D721Med (cell line): ENCODE data around the gene PRIM2.
"Not testable (repeated sequence)": the region's sequence is repeated elsewhere in the genome, so short reads cannot be mapped to it uniquely, and the experiment has no call there.

Experiments used
- DNase-seq: peaks from one replicate; pipeline ENCODE4 v3.0.0; 2011; ENCODE audit warnings: low spot score; ENCODE audit not compliant: insufficient read length
- FAIRE-seq: peaks from 2 replicates; lab custom pipeline; 2011; peaks lifted over from hg19 to GRCh38; lab: Jason Lieb, UNC
- CTCF ChIP-seq: IDR thresholded peaks from 2 replicates; pipeline ENCODE4 v1.5.1; 2012; ENCODE audit warnings: mild to moderate bottlenecking, control low read depth; ENCODE audit not compliant: insufficient read depth; ENCODE audit errors: missing control alignments

Gene PRIM2

GRCh38 chr6:57316581-57317059, 810 bp upstream of the PRIM2 start:
- DNase-seq (peak; percentile 19), FAIRE-seq (no peak)
- peak; percentile 97 for TF ChIP-seq CTCF

- TF ChIP-seq CTCF: peak; percentile 39
- FAIRE-seq (no peak), DNase-seq (no peak)
These were observed 7.1 kb downstream of the PRIM2 start for GRCh38 chr6:57324538-57324937.

- no peak for TF ChIP-seq CTCF
- FAIRE-seq (no peak), DNase-seq (no peak)
These were observed 9.9 kb downstream of the PRIM2 start for GRCh38 chr6:57327311-57327710.

GRCh38 chr6:57328074-57328473, 10.6 kb downstream of the PRIM2 start:
- FAIRE-seq (no peak), DNase-seq (no peak)
- no peak for TF ChIP-seq CTCF

- no peak for DNase-seq
- TF ChIP-seq CTCF: no peak
- no peak for FAIRE-seq
These were observed 12.5 kb downstream of the PRIM2 start for GRCh38 chr6:57329933-57330332.

- no peak for TF ChIP-seq CTCF
- DNase-seq (no peak), FAIRE-seq (no peak)
These were observed 24.8 kb downstream of the PRIM2 start for GRCh38 chr6:57342148-57342669.

GRCh38 chr6:57343342-57343741, 25.9 kb downstream of the PRIM2 start:
- not testable (repeated sequence) for DNase-seq, FAIRE-seq

- FAIRE-seq: not testable (repeated sequence)
These were observed 29.3 kb downstream of the PRIM2 start for GRCh38 chr6:57346715-57347114.

GRCh38 chr6:57347597-57347996, 30.2 kb downstream of the PRIM2 start:
- FAIRE-seq, DNase-seq: not testable (repeated sequence)

More at GRCh38 chr6:57346715-57347114, 29.3 kb downstream of the PRIM2 start:
- not testable (repeated sequence) for DNase-seq

- not testable (repeated sequence) for FAIRE-seq, DNase-seq
These were observed 33.0 kb downstream of the PRIM2 start for GRCh38 chr6:57350443-57350842.
